SH-SY5Y (cell line): ENCODE measurements around the gene FMO5.

Experiments used
- GATA2 ChIP-seq: IDR thresholded peaks from 2 replicates; pipeline ENCODE4 v1.6.1; 2011; ENCODE audit warnings: mild to moderate bottlenecking, low read depth, low read length
- GATA3 ChIP-seq: IDR thresholded peaks from 2 replicates; pipeline ENCODE4 v1.6.1; 2011; ENCODE audit warnings: low read depth, mild to moderate bottlenecking, low read length, moderate library complexity

DNA sequence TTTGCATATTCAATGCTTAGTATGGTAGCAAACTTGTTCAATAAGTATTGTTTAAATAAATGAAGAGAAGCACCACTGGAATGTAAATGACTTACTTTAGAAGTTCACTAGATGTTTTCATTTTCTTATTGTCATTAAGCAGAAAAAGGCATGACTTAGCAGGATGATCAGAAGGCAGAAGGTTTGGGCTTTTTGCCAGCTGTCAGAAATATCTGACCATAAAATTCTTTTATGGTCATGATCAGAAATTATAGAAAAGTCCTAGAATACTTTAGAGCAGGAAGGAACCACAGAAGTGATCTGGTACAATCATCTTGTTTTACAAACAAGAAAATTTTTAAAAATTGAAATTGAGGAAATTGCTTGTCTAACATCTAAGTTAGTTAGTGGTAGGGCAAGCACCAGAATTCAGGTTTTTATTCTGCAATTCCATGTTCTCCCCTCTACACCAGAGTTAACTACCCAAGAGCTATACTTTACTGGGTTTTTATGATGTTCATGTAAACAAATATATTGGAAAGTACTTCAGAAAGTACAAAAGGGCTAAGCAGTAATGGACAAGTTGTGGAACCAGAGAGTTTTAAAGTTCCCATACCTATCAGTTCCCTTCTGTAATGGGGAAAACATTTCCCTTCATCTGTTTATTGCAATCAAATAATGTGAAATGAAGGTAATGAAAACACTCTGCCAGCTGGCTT lies 10.1 kb downstream of the FMO5 start:
- TF ChIP-seq GATA3 (no peak), GATA2 (no peak)
